Right lobe of liver (tissue), 6 donors: ENCODE measurements around the gene ICOSLG. TPM values are rescaled to one million over a fixed set of nuclear protein-coding genes. Genes with fewer than 3 reads are reported as not detected.

Experiments used
- ATAC-seq, 4 donors: fragments of 200-7000 bp; cut with Tn5 transposase; one replicate each; pipeline ENCODE4 v1.9.1; 2020; ENCODE audit warnings: mild to moderate bottlenecking in 4 of 4, moderate library complexity in 4 of 4
- DNase-seq, 3 donors: peaks; one replicate each; pipeline ENCODE4 v3.0.0-alpha.2; 2020
- H3K27ac ChIP-seq, 3 donors: fragments of 200-600 bp; one replicate each; pipeline ENCODE4 v1.8.0; 2022
- H3K27me3 ChIP-seq, 2 donors: fragments of 200-600 bp; one replicate each; pipeline ENCODE4 v1.8.0; 2022
- H3K36me3 ChIP-seq, 4 donors: fragments of 200-600 bp; sonication (generic) in 1 of 4; one replicate each; pipeline versions ENCODE4 v1.5.1 to v1.8.0; 2017 to 2022; ENCODE audit warnings: control low read depth in 1 of 4
- H3K4me1 ChIP-seq, 4 donors: fragments of 200-600 bp; sonication (generic) in 1 of 4; one replicate each; pipeline versions ENCODE4 v1.5.1 to v1.8.0; 2017 to 2022; ENCODE audit warnings: control low read depth in 1 of 4
- H3K4me3 ChIP-seq, 3 donors: fragments of 200-600 bp; one replicate each; pipeline ENCODE4 v1.8.0; 2022
- H3K9me3 ChIP-seq, 4 donors: fragments of 200-600 bp; sonication (generic) in 1 of 4; one replicate each; pipeline versions ENCODE4 v1.5.1 to v1.8.0; 2017 to 2022; ENCODE audit warnings: control low read depth in 1 of 4
- CTCF ChIP-seq, 4 donors: fragments of 200-600 bp in 3 of 4; fragments of 450-650 bp in 1 of 4; IDR thresholded peaks; one replicate each; pipeline versions ENCODE4 v1.5.1 to v1.8.0; 2016 to 2022; ENCODE audit warnings: antibody characterized with exemption in 4 of 4, mild to moderate bottlenecking in 2 of 4
- POLR2A ChIP-seq: fragments of 450-650 bp; IDR thresholded peaks from one replicate; pipeline ENCODE4 v1.6.1; 2017; ENCODE audit warnings: antibody characterized with exemption, mild to moderate bottlenecking
- WGBS: methylation state at CpG from one replicate; pipeline ENCODE4 v1.1.6; 2018; ENCODE audit warnings: low coverage, low lambda C conversion rate; ENCODE audit not compliant: insufficient coverage; ENCODE audit errors: missing lambda C conversion rate; 5-methylcytosine and 5-hydroxymethylcytosine counted together
- intact Hi-C, 2 donors: fragments of 100-400 bp; cut with DNase I; formaldehyde crosslinking; loops; one replicate each; pipeline versions ENCODE4 v1.11.2 to v1.14.1; 2022
- total RNA-seq, 6 experiments: library from RNA; depleted of rRNA in 2 of 6; stranded (reverse); fragments of >200 nt in 2 of 6; fragmentation: NEBNext Ultra II Directional in 3 of 6; extraction: Animal tissue kit (Norgen Biotek cat#: 25700) in 3 of 6; gene quantifications; one replicate each; pipeline versions ENCODE4 v1.1.0 to v1.2.4, GENCODE V29; 2016 to 2023
- donor health status: DM: no; HTN: yes; CAD: no.
- donor health status: DM: no; HTN: no; CAD: no.
- donor health status: DM: no; HTN: no; CAD: no.
- donor health status: DM: no; HTN: yes; CAD: no.
- donor health status: DM: no; HTN: yes; CAD: no.

ICOSLG gene
- total RNA-seq, 6 experiments from 2014 or later, result 1.1 to 2.7 (median 1.7) TPM

GRCh38 chr21:44273046-44273445 is 32.3 kb upstream of the ICOSLG start:
- intact Hi-C loops, result no loop called here
- no peak overlapping the region for H3K27ac ChIP-seq
- no peaks in the 10 kb centered on the region for H3K27me3 ChIP-seq
- no peak overlapping the region for H3K4me3 ChIP-seq
- no peaks in the 10 kb centered on the region for H3K9me3 ChIP-seq
- WGBS, result 100% methylated on average over 1 of the region's 7 CpGs
- no peak for TF ChIP-seq CTCF (IDR thresholded peaks at IDR 0.05)
- no peak for TF ChIP-seq POLR2A
- H3K36me3 ChIP-seq, result no peaks in the 10 kb centered on the region
- DNase-seq (peak in 1 of 3 donors; percentile 40), ATAC-seq (peak in 1 of 4 donors; percentile 41)
- no peaks in the 10 kb centered on the region for H3K4me1 ChIP-seq

GRCh38 chr21:44272284-44272858 is 31.6 kb upstream of the ICOSLG start:
- WGBS, result 93% methylated on average over 2 of the region's 18 CpGs
- Histone ChIP-seq H3K4me3 (no peak overlapping the region), H3K4me1 (no peaks in the 10 kb centered on the region), H3K9me3 (no peaks in the 10 kb centered on the region), H3K27me3 (no peaks in the 10 kb centered on the region), H3K36me3 (no peaks in the 10 kb centered on the region), H3K27ac (no peak overlapping the region)
- TF ChIP-seq POLR2A, result no peak
- TF ChIP-seq CTCF (IDR thresholded peaks at IDR 0.05), result no peak
- intact Hi-C loops, result no loop called here
- ATAC-seq (peak in 1 of 4 donors; percentile 46), DNase-seq (peak in 1 of 3 donors; percentile 37)

GRCh38 chr21:44271558-44272283 is 31.0 kb upstream of the ICOSLG start:
- Histone ChIP-seq H3K4me1 (no peaks in the 10 kb centered on the region), H3K27me3 (no peaks in the 10 kb centered on the region), H3K36me3 (no peaks in the 10 kb centered on the region), H3K4me3 (no peak overlapping the region), H3K27ac (no peak overlapping the region), H3K9me3 (no peaks in the 10 kb centered on the region)
- intact Hi-C loops, result no loop called here
- 90% methylated on average over 2 of the region's 18 CpGs for WGBS
- TF ChIP-seq POLR2A (no peak), CTCF (IDR thresholded peaks at IDR 0.05) (no peak)
- DNase-seq (peak in 1 of 3 donors; percentile 34), ATAC-seq (peak in 1 of 4 donors; percentile 8)

GRCh38 chr21:44269090-44269489 is 28.3 kb upstream of the ICOSLG start:
- intact Hi-C loops, result no loop called here
- no peaks in the 10 kb centered on the region for H3K4me1 ChIP-seq
- H3K9me3 ChIP-seq, result no peaks in the 10 kb centered on the region
- no peak overlapping the region for H3K4me3 ChIP-seq
- no peak for ATAC-seq
- no peak overlapping the region for H3K27ac ChIP-seq
- H3K36me3 ChIP-seq, result no peaks in the 10 kb centered on the region
- DNase-seq, result peak in 1 of 3 donors; percentile 15
- no peaks in the 10 kb centered on the region for H3K27me3 ChIP-seq
- 86% methylated on average over 7 of the region's 8 CpGs for WGBS
- TF ChIP-seq POLR2A, result no peak
- no peak for TF ChIP-seq CTCF (IDR thresholded peaks at IDR 0.05)
